Subcutaneous abdominal adipose tissue (tissue), 5 donors: ENCODE data around the gene ADRA1B.
"Not testable (repeated sequence)": the region's sequence is repeated elsewhere in the genome, so short reads cannot be mapped to it uniquely, and the experiment has no call there.

Source experiments
- H3K27ac ChIP-seq: one replicate; pipeline ENCODE4 v1.7.0; 2013; ENCODE audit warnings: low read depth, mild to moderate bottlenecking, inconsistent platforms, low read length, moderate library complexity
- H3K27me3 ChIP-seq, 5 donors: one replicate each; pipeline ENCODE4 v1.7.0; 2013; ENCODE audit warnings: low read length in 5 of 5, inconsistent platforms in 1 of 5; ENCODE audit not compliant: control insufficient read depth in 5 of 5, insufficient read depth in 4 of 5
- H3K36me3 ChIP-seq, 5 donors: one replicate each; pipeline ENCODE4 v1.7.0; 2013; ENCODE audit warnings: low read length in 5 of 5; ENCODE audit not compliant: control insufficient read depth in 5 of 5, insufficient read depth in 5 of 5
- H3K4me1 ChIP-seq, 5 donors: one replicate each; pipeline ENCODE4 v1.7.0; 2013; ENCODE audit warnings: low read length in 5 of 5, mild to moderate bottlenecking in 3 of 5, moderate library complexity in 1 of 5; ENCODE audit not compliant: control insufficient read depth in 5 of 5, insufficient read depth in 5 of 5
- H3K4me3 ChIP-seq, 5 donors: one replicate each; pipeline ENCODE4 v1.7.0; 2013; ENCODE audit warnings: low read length in 5 of 5, low read depth in 1 of 5
- H3K9ac ChIP-seq, 5 donors: one replicate each; pipeline ENCODE4 v1.7.0; 2013; ENCODE audit warnings: low read length in 5 of 5, mild to moderate bottlenecking in 4 of 5, moderate library complexity in 3 of 5
- H3K9me3 ChIP-seq, 5 donors: one replicate each; pipeline ENCODE4 v1.7.0; 2013; ENCODE audit warnings: low read length in 5 of 5; ENCODE audit not compliant: control insufficient read depth in 5 of 5
- donor health status: healthy.
- donor health status: healthy.
- donor health status: healthy.
- donor health status: healthy.
- donor health status: healthy.

Gene ADRA1B

DNA sequence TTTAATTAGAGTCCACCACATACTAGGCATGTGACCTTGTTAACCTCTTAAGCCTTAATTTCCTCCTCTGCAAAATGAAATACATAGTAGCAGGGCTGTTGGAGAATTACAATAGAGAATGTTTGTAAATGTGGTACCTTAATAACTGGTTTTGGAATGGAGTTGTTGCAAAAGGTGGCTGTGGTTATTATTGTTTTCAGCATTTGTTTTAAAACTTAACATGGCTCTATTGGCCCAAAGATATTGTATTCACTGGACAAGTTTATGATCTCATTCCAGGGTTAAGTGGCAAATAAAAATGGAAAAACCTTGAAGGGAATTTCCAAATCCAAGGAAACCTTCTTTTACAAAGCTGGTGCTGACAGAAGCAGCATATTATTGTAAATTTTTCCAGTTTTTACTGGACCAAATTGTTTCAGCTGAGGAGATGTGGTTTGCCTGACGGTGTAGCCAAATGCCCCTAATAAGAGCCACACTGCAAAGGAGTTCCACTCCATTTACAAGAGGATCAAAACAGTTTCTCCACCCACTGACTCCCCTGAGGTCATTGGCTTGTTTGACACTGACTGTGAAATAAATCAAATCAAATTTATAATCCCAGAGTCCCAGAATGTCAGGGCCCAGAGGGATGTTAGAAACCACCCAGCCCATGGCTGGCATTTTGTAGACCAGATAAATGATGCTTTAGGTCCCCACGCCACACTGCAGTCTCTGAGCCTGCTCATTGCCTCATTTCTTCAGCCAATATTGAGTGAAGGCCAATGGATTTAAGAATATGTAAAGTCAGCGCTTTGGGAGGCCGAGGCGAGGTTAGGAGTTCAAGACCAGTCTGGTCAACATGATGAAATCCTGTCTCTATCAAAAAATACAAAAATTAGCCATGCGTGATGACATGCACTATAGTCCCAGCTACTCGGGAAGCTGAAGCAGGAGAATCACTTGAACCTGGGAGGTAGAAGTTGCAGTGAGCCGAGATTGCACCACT lies 45.2 kb downstream of the ADRA1B start:
- Histone ChIP-seq H3K4me3 (no peak overlapping the region), H3K9ac (no peak overlapping the region), H3K27ac (no peak overlapping the region), H3K27me3 (peaks cover 0 to 8% (median 0%) of the 10 kb centered on the region in 5 donors), H3K4me1 (peaks cover 0 to 4% (median 0%) of the 10 kb centered on the region in 5 donors), H3K9me3 (no peaks in the 10 kb centered on the region), H3K36me3 (no peaks in the 10 kb centered on the region)

DNA sequence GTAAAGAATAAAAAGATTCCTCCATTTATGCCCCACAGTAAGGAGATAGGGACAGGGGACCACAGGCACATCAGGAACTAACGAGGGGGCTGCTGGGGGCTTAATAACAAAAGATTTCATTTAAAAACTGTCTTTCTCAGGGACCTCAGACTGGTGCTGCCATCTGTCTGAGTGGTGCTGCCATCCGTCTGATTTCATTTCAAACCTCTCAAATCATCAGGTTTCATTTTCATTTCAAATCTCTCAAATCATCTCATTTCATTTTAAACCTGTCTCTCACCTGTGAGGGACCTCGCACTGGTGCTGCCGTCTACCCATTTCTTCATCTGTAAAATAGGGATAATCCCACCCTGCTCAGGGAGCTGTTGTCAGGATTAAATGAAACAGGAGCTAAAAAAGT lies 45.9 kb downstream of the ADRA1B start:
- no peaks in the 10 kb centered on the region for H3K9me3 ChIP-seq
- no peak overlapping the region for H3K4me3 ChIP-seq
- H3K9ac ChIP-seq, result no peak overlapping the region
- peaks cover 0 to 4% (median 0%) of the 10 kb centered on the region in 5 donors for H3K4me1 ChIP-seq
- peaks cover 0 to 12% (median 0%) of the 10 kb centered on the region in 5 donors for H3K27me3 ChIP-seq
- H3K36me3 ChIP-seq, result no peaks in the 10 kb centered on the region
- no peak overlapping the region for H3K27ac ChIP-seq

DNA sequence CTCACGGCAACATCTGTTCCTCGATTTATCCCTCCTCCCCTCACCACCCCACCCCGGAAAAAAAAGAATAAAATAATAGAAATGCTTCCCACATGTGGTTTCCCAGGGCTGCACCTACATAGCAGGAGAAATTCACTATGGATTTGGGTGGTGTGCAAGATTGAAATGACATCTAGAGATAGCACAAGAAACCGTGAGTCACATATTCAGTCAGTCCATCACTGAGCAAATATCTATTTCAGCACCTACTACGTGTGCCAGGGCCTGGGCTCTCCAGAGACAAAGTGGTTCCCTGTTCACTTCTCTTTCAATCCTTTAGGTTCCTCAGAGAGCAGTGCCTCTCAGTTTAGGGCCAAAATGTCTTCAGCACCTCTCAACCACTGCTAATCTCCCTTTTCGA lies 47.7 kb downstream of the ADRA1B start:
- peaks cover 0 to 4% (median 0%) of the 10 kb centered on the region in 5 donors for H3K4me1 ChIP-seq
- no peaks in the 10 kb centered on the region for H3K36me3 ChIP-seq
- peaks cover 0 to 22% (median 0%) of the 10 kb centered on the region in 5 donors for H3K27me3 ChIP-seq
- no peak overlapping the region for H3K9ac ChIP-seq
- no peak overlapping the region for H3K4me3 ChIP-seq
- H3K9me3 ChIP-seq, result no peaks in the 10 kb centered on the region
- H3K27ac ChIP-seq, result no peak overlapping the region

DNA sequence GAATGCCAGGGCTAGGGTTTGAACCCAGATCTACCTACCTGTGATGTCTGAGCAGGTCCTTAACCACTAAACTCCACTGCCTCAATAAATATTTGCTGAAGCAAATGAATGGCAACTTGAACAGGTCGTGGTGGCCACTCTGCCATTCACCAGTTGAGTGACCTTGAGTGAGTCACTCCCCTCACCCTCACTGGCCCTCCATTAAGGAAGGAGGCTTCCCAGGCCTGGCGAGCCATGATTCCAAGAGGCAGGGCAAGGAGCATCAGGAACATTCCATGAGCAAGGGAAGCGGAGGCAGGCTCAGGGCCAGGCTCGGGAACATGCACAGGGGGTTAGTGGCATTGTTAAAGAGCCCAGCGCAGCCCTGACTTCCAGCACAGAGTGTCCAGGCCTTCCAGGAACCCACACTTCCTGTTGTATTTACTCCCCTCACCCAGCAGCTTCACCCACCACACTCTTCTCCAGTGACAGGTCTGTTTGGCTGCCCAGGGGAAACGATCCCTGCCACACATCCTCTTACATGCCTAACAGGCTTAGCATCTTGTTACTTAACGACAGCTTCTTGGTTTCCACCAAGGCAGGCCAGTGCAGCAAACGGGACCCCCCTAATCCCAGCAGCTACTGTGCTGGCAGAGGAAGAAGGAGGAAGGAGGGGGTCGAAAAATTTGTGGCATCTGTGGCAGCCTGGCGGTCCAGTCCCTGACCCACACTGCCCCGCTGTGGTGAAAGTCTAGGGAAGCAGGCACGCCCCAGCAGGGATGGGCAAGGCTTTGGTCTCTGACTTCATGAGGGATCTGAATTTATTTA lies 49.0 kb downstream of the ADRA1B start:
- H3K4me3 ChIP-seq, result no peak overlapping the region
- peaks cover 0 to 3% (median 0%) of the 10 kb centered on the region in 5 donors for H3K4me1 ChIP-seq
- H3K27me3 ChIP-seq, result peaks cover 0 to 24% (median 2%) of the 10 kb centered on the region in 5 donors
- H3K9me3 ChIP-seq, result no peaks in the 10 kb centered on the region
- H3K36me3 ChIP-seq, result no peaks in the 10 kb centered on the region
- no peak overlapping the region for H3K27ac ChIP-seq
- H3K9ac ChIP-seq, result no peak overlapping the region

DNA sequence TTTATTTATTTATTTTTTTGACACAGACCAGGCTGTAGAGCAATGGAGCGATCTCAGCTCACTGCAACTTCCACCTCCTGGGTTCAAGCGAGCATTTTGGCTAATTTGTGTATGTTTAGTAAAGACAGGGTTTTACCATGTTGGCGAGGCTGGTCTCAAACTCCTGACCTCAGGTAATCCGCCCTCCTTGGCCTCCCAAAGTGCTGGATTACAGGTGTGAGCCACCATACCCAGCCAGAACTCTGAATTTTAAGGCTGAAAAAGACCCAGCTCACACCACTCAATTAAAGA lies 49.5 kb downstream of the ADRA1B start:
- peaks cover 4 to 29% (median 5%) of the 10 kb centered on the region in 5 donors for H3K27me3 ChIP-seq
- not testable (repeated sequence) for H3K27ac ChIP-seq, H3K9me3 ChIP-seq, H3K4me3 ChIP-seq, H3K9ac ChIP-seq, H3K36me3 ChIP-seq, H3K4me1 ChIP-seq

DNA sequence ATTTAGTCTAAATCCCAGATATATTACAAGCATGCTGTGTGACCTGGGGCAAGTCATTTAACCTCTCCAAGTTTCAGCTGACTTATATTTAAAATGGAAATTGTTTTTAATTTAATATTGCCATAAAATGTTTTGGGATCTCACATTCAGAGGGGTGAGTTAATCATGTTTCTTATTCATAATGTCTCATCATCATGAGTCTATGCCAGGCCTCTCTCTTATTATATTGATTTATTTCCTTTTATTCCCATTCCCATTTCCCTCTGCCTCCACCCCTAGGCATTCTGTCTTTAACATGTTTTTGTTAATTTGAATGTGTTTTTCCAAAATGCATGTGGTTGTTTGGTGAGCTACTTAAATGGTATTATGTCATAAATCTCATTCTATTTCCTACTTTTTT lies 53.7 kb downstream of the ADRA1B start:
- H3K4me3 ChIP-seq, result no peak overlapping the region
- H3K9me3 ChIP-seq, result no peaks in the 10 kb centered on the region
- H3K36me3 ChIP-seq, result no peaks in the 10 kb centered on the region
- H3K27me3 ChIP-seq, result peaks cover 15 to 48% (median 21%) of the 10 kb centered on the region in 5 donors
- no peak overlapping the region for H3K9ac ChIP-seq
- no peak overlapping the region for H3K27ac ChIP-seq
- H3K4me1 ChIP-seq, result peaks cover 0 to 7% (median 5%) of the 10 kb centered on the region in 5 donors

DNA sequence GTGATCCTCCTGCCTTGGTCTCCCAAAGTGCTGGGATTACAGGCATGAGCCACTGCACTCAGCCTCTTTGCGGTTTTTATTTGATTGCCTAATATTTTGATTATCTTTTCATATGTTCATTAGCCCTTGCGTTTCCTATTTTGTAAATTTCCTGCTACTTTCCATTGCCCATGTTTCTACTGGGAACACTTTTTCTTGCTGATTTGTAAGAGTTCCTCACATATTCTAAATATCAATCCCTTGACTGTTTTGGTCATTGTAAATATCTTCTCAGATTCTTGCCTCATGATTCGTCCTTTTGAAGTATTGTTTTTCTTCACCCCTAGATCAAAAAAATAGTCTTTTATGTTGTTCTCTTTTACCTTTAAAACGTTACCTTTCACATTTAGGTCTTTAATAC lies 54.8 kb downstream of the ADRA1B start:
- Histone ChIP-seq H3K9ac (no peak overlapping the region), H3K36me3 (no peaks in the 10 kb centered on the region), H3K27me3 (peaks cover 15 to 41% (median 20%) of the 10 kb centered on the region in 5 donors), H3K4me1 (peaks cover 0 to 15% (median 13%) of the 10 kb centered on the region in 5 donors), H3K4me3 (no peak overlapping the region), H3K9me3 (no peaks in the 10 kb centered on the region), H3K27ac (no peak overlapping the region)

DNA sequence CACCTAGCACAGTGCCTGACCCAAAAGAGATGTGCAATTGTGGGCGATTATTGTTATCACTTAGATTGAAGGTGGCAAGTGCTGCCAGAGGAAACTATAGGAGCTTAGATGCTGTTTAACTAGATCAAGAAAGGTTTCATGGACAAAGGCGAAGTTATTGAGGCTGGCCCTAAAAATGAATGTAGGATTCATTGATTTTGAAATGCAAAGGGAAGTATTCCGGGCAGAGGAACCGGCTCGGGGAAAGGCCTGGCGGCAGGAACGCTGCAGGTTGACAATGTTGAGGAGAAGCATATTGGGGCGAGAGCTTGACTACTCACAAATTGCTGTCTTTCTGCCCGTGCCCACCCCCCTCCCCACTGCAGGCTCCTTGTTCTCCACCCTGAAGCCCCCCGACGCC lies 55.2 kb downstream of the ADRA1B start:
- H3K27ac ChIP-seq, result no peak overlapping the region
- H3K36me3 ChIP-seq, result no peaks in the 10 kb centered on the region
- H3K9me3 ChIP-seq, result no peaks in the 10 kb centered on the region
- no peak overlapping the region for H3K9ac ChIP-seq
- H3K27me3 ChIP-seq, result peaks cover 15 to 40% (median 20%) of the 10 kb centered on the region in 5 donors
- H3K4me1 ChIP-seq, result peaks cover 0 to 15% (median 13%) of the 10 kb centered on the region in 5 donors
- peak overlapping the region in 2 of 5 donors; percentile 25 to 43 for H3K4me3 ChIP-seq

DNA sequence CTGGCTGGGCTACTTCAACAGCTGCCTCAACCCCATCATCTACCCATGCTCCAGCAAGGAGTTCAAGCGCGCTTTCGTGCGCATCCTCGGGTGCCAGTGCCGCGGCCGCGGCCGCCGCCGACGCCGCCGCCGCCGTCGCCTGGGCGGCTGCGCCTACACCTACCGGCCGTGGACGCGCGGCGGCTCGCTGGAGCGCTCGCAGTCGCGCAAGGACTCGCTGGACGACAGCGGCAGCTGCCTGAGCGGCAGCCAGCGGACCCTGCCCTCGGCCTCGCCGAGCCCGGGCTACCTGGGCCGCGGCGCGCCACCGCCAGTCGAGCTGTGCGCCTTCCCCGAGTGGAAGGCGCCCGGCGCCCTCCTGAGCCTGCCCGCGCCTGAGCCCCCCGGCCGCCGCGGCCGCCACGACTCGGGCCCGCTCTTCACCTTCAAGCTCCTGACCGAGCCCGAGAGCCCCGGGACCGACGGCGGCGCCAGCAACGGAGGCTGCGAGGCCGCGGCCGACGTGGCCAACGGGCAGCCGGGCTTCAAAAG lies 55.7 kb downstream of the ADRA1B start:
- H3K9me3 ChIP-seq, result no peaks in the 10 kb centered on the region
- peak overlapping the region in 3 of 5 donors; percentile 25 to 53 (median 43) for H3K4me3 ChIP-seq
- H3K27me3 ChIP-seq, result peaks cover 15 to 37% (median 20%) of the 10 kb centered on the region in 5 donors
- H3K27ac ChIP-seq, result no peak overlapping the region
- no peaks in the 10 kb centered on the region for H3K36me3 ChIP-seq
- no peak overlapping the region for H3K9ac ChIP-seq
- H3K4me1 ChIP-seq, result peaks cover 0 to 15% (median 13%) of the 10 kb centered on the region in 5 donors
